NCI-H146 treated with DMSO at 0.1 percent for 48 hours (cell line): ENCODE results near the gene SIRT7.
"Not testable (repeated sequence)": the region's sequence is repeated elsewhere in the genome, so short reads cannot be mapped to it uniquely, and the experiment has no call there.

Experiments used
- DNase-seq: peaks from one replicate; lab custom pipeline; 2025; ENCODE audit not compliant: unreplicated experiment; lab: John Stamatoyannopoulos, UW

Gene SIRT7

GRCh38 chr17:81955058-81955681 is 37.2 kb upstream of the SIRT7 start:
- no peak for DNase-seq

- no peak for DNase-seq
These were observed 36.4 kb upstream of the SIRT7 start for GRCh38 chr17:81954131-81955057.

- DNase-seq, result not testable (repeated sequence)
These were observed 35.5 kb upstream of the SIRT7 start for GRCh38 chr17:81953443-81953842.

DNA sequence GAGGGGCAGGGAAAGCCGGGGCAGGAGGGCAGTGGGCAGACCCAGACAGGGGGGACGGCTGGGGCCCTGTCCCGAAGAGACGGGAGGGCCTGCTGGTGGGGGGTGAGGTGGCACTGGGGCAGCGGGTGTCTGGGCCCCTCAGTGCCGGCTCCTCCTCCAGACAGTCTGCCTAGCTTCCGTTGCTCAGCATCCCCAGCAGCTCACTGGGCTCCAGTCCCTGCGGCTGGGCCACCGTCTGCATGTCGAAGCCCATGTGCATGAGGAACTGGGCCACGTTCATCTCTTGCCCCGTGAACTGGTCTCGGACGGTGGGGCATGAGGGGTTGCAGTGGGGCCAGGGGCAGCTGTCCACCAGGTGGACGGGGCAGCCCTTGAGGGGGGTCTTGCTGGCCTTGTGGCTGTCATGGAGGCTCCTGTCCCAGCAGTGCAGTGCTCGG is 34.8 kb upstream of the SIRT7 start:
- DNase-seq, result no peak

DNA sequence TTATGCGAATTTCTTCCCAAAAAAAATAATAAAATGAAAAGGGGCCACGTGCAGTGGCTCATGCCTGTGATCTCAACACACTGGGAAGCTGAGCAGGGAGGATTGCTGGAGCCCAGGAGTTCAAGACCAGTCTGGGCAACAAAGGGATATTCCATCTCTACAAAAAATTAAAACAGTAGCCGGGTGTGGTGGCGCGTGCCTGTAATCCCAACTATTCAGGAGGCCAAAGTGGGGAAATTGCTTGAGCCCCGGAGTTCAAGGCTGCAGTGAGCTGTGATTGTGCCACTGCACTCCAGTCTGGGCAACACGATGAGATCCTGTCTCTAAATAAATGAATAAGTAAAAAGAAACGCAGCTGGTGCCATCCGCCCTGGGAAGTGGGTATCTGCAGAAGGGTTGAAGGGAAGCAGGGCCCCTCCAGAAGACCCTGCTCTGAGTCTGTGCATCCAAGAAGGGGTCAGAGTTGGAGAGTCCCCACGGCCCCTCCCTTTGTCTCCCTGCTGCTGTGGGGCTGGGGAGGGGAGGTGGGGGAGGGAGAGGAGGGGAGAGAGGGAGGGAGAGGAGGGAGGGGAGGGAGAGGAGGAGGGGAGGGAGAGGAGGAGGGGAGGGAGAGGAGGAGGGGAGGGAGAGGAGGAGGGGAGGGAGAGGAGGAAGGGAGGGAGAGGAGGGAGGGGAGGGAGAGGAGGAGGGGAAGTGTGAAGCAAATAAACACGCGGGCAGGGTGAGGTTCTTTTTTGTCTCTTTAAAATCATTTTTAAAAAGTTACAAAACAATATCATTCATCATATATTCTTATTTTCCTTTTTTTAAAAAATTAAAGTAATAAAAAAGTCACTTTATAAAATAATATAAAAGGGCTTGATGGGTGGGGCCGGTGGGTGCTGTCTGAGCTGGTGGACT is 34.1 kb upstream of the SIRT7 start:
- no peak for DNase-seq

DNA sequence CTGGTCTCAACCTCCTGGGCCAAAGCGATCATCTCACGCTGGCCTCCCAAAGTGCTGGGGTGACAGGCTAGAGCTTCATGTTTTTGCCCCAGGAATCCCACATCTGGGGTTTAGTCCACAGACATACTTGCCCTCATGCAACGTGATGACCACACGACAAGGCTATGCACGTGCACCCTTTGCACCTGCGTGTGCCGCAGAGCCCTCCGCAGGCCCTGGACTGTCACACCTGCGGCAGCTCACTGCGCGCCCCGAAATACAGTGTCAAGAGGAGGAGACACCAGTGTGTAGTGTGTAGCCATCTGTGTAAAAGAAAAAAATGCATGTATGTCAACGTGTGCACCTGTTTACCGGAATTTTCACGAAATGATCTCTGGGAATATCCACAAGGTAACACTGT is 32.5 kb upstream of the SIRT7 start:
- DNase-seq, result no peak

GRCh38 chr17:81948635-81949378 is 30.8 kb upstream of the SIRT7 start:
- DNase-seq, result no peak

GRCh38 chr17:81947189-81947588 is 29.2 kb upstream of the SIRT7 start, which contains the start of gene MYADML2:
TSS of gene MYADML2 (minus strand) at chr17:81947233. CDS start at chr17:81941741, 5,492 bp downstream.
- DNase-seq, result no peak

DNA sequence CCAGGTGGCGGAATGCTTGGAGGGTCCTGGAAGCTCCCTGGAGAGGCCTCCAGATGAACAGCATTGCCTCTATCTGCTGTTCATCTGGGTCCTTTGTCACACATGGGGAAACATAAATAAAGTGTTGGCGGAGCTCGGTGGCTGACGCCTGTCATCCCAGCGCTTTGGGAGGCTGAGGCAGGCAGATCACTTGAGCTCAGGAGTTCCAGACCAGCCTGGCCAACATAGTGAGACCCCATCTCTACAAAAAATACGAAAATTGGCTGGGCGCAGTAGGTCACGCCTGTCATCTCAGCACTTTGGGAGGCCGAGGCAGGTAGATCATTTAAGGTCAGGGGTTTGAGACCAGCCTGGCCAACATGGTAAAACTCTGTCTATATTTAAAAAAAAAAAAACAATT is 26.9 kb upstream of the SIRT7 start:
- DNase-seq, result no peak

- no peak for DNase-seq
These were observed 24.2 kb upstream of the SIRT7 start for GRCh38 chr17:81942167-81942553.

DNA sequence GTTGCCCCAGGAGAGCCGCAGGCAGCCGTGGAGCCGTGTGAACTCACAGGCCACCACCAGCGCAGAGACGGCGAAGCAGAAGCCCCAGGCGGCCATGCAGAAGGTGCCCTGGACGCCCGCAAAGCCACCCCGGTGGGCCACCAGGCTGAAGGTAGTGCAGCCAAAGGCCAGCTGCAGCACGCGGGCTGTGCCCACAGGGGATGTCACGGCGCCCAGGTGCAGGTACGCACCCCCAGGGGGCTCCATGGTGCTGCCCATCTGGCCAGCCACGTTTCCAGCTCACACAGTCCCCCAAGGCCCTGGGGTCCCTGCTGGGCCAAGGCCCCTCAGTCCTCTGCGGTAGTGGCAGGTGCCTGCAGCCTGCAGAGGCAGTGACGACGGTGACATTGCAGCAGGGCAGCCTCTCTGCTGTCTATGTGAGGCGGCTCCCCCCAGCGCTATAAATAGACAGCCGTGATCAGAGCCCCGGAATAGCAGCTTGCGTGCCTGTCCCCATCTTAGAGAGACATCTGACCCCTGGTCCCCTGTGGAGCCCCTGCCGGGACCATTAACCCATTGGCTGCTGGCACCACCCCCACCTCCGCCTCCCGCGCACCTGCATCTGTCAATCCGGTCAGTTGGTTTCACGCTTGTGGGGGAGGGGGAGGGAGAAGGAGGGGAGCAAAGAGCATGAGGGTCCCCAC is 23.6 kb upstream of the SIRT7 start:
- DNase-seq, result peak; percentile 55

DNA sequence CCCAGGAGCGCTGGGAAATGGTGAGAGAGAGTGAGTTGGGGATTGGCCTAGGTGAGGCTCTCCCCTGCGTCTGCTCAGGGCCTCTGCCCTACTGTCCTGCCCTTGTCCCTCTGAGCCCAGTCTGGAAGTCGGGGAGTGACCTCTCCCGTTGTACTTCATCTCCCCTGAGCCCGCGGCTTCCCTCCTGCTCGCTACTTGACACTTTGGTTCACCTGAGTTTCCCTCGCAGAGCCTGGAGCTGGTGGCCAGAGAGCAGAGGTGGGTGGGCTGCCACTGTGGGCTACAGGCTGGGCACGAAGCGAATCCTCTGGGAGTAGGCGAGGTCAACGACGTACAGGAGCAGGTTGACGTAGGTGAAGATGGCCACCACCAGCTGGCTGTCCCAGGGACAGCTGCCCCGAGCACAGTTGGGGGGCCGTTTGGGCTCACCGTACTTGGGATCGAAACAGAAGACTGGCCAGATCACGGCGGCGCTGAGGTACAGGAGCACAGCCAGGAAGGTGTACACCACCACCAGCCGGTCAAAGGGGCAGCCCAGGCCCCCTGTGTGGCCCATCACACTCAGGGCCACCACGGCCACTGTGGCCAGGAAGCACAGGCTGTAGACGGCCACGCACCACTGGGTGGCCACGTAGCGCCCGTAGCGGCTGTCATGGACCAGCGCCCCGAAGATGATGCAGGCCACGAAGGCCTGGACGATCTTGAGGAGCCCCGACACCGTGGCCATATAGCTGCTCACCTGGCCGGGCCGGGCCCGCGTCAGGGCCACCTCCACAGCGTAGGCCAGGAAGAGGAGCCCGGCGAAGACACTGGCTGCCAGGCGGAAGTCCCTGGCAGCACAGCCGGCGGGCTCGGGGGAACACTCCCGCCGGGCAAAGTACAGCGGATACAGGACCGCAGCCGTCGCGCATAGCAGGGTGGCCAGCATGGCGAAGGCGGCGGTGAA is 22.8 kb upstream of the SIRT7 start:
- DNase-seq, result no peak

DNA sequence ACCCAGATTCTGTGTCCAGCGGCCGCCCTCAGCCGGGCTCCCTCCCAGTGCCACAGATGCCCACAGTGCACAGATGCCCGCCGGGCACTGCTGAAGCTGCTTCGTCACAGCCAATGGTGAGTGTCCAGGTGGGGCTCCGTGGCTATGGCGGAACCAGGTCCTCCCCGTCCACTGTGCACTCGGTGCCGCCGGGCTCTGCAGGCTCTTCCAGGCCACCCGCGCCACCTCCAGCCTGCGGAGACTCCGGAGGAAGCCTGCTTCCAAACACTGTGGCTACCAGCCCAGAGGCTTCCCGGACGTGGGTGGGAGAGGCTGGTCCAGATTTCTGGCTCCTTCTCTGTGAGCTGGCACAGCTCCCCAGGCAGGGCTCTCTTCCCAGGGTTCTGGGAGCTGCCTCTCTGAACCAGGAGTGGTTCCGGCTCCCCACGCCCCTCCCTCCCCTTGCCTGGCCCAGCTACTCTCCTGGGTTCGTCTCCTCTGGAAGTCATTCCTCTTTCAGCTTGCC is 22.0 kb upstream of the SIRT7 start:
- DNase-seq, result no peak

DNA sequence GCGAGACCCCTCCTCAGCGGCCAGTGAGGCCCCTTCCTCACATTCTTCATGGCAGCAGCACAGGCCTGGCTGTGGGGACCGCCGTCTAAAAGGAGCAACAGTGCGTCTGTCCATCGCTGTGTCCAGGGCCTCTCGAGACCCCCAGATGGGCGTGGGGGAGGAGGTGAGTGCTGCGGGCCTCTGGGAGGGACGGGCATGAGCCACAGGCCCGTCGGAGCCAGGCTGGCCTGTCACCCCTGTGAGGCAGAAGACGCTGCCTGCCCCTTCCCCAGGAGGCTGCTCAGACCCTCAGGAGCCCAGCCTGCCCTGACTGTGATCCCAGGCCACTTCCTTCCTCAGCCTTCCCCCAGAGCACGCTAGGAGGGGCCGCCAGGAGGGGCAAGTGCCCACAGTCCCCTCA is 21.2 kb upstream of the SIRT7 start:
- DNase-seq, result no peak

- DNase-seq, result no peak
These were observed 17.7 kb upstream of the SIRT7 start for GRCh38 chr17:81935709-81936084.

DNA sequence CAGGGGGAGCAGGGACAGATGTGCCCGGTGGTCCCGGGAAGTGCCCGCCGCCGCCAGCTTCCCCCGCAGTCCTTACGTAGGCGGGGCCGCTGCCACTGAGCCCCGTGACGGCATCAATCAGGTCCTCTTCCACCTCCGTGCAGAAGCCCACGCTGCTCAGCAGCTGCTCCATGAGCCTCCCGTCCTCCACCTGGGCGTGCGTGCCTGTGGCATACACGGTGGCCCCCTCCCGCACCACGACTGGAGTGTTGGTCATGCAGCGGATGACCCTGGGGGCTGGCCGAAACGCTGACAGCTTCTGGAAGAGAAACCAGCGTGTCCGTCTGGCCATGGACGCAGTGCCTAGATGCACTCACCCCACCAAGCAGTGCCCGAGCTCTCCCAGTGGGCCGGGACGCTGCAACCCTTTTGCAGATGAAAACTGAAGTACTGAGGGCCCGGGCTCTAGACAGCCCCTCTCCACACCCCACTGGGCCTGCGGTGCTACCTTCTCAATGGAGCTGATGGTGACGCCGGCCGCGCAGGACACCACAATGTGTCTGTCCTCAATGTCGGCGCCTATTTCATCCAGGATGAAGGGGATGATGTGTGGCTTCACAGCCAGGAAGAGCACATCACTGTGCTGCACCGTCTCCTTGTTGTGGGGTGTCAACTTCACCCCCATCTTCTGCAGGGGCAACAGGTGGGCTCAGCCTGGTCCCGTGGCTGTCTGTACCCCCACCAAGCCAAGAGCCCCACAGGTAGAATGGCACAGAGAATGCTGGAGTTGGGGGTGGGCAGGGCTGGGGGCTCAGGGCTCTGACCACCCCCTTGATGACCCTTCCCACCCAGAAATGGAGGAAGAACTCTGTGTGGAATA is 17.1 kb upstream of the SIRT7 start:
- DNase-seq, result no peak

DNA sequence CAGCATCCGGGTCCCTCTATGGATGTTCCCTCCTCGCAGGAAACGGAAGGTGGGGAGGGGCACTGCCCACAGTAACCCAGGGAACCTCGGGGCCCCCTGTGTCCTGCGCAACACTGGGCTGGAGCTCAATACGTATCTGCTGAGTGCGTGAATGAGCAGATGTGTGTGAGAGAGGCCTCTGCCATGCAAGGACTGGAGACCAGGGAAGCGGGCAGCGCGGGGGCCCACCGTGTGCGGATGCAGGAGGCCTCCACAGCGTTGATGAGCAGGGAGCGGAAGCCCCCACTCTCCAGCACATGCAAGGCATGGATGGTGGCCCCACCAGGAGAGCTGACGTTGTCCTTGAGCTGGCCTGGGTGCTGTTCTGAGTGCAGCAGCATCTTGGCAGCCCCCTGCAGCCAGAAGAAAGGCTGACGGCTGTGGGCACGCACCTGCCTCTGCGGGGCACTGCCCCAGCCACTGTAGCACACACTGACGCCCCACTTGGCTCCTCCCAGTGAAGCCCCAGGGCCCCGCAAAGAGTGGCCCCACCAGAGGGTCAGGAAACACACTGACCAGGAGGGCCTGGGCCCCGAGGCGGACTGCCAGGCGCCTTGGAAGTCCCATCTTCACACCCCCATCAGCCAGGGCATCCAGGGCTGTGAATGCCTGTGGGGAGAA is 16.3 kb upstream of the SIRT7 start:
- DNase-seq, result no peak
